ENCODE data around the gene HSPBAP1. TPM values are rescaled to one million over a fixed set of nuclear protein-coding genes. Genes with fewer than 3 reads are reported as not detected.

The HSPBAP1 gene
- total RNA-seq, 1 donor from 2014 or later = 9.9 TPM

GRCh38 chr3:122786066-122786465 is 7.6 kb downstream of the HSPBAP1 start:
- no peak for DNase-seq (ENCODE audit: extremely low spot score, unreplicated experiment)
- no peaks in the 10 kb centered on the region for H3K27me3 Mint-ChIP-seq (ENCODE audit: unreplicated experiment)
- no peaks in the 10 kb centered on the region for H3K9me3 Mint-ChIP-seq (ENCODE audit: unreplicated experiment)
- TF ChIP-seq CTCF (IDR thresholded peaks at IDR 0.05) = no peak
- H3K4me3 Mint-ChIP-seq (ENCODE audit: unreplicated experiment) = no peak overlapping the region
- peaks cover 3% of the 10 kb centered on the region for H3K36me3 Mint-ChIP-seq (ENCODE audit: unreplicated experiment)
- H3K27ac Mint-ChIP-seq (ENCODE audit: unreplicated experiment) = no peak overlapping the region
- H3K4me1 Mint-ChIP-seq (ENCODE audit: unreplicated experiment) = peaks cover 3% of the 10 kb centered on the region

- Mint-ChIP-seq H3K4me1 (ENCODE audit: unreplicated experiment) (peaks cover 3% of the 10 kb centered on the region), H3K27ac (ENCODE audit: unreplicated experiment) (no peak overlapping the region), H3K9me3 (ENCODE audit: unreplicated experiment) (no peaks in the 10 kb centered on the region), H3K4me3 (ENCODE audit: unreplicated experiment) (no peak overlapping the region), H3K27me3 (ENCODE audit: unreplicated experiment) (no peaks in the 10 kb centered on the region), H3K36me3 (ENCODE audit: unreplicated experiment) (peaks cover 3% of the 10 kb centered on the region)
- no peak for TF ChIP-seq CTCF (IDR thresholded peaks at IDR 0.05)
- no peak for DNase-seq (ENCODE audit: extremely low spot score, unreplicated experiment)
Observed at GRCh38 chr3:122785231-122785630, 8.4 kb downstream of the HSPBAP1 start.

- TF ChIP-seq CTCF (IDR thresholded peaks at IDR 0.05) = no peak
- H3K36me3 Mint-ChIP-seq (ENCODE audit: unreplicated experiment) = peaks cover 3% of the 10 kb centered on the region
- H3K4me3 Mint-ChIP-seq (ENCODE audit: unreplicated experiment) = no peak overlapping the region
- H3K27ac Mint-ChIP-seq (ENCODE audit: unreplicated experiment) = no peak overlapping the region
- H3K4me1 Mint-ChIP-seq (ENCODE audit: unreplicated experiment) = peaks cover 3% of the 10 kb centered on the region
- H3K27me3 Mint-ChIP-seq (ENCODE audit: unreplicated experiment) = no peaks in the 10 kb centered on the region
- H3K9me3 Mint-ChIP-seq (ENCODE audit: unreplicated experiment) = no peaks in the 10 kb centered on the region
- DNase-seq (ENCODE audit: extremely low spot score, unreplicated experiment) = no peak
Observed at GRCh38 chr3:122784436-122784835, 9.2 kb downstream of the HSPBAP1 start.

- Mint-ChIP-seq H3K27ac (ENCODE audit: unreplicated experiment) (no peak overlapping the region), H3K4me1 (ENCODE audit: unreplicated experiment) (peaks cover 3% of the 10 kb centered on the region), H3K36me3 (ENCODE audit: unreplicated experiment) (peaks cover 3% of the 10 kb centered on the region)
Observed at GRCh38 chr3:122782804-122783203, 10.8 kb downstream of the HSPBAP1 start.

GRCh38 chr3:122777563-122777962 is 16.1 kb downstream of the HSPBAP1 start:
- no peak for DNase-seq (ENCODE audit: extremely low spot score, unreplicated experiment)
- H3K27ac Mint-ChIP-seq (ENCODE audit: unreplicated experiment) = no peak overlapping the region
- TF ChIP-seq CTCF (IDR thresholded peaks at IDR 0.05) = no peak

More at GRCh38 chr3:122782804-122783203, 10.8 kb downstream of the HSPBAP1 start:
- Mint-ChIP-seq H3K9me3 (ENCODE audit: unreplicated experiment) (no peaks in the 10 kb centered on the region), H3K4me3 (ENCODE audit: unreplicated experiment) (no peak overlapping the region), H3K27me3 (ENCODE audit: unreplicated experiment) (no peaks in the 10 kb centered on the region)
- no peak for TF ChIP-seq CTCF (IDR thresholded peaks at IDR 0.05)
- no peak for DNase-seq (ENCODE audit: extremely low spot score, unreplicated experiment)

More at GRCh38 chr3:122777563-122777962, 16.1 kb downstream of the HSPBAP1 start:
- no peaks in the 10 kb centered on the region for H3K27me3 Mint-ChIP-seq (ENCODE audit: unreplicated experiment)
- H3K36me3 Mint-ChIP-seq (ENCODE audit: unreplicated experiment) = peaks cover 7% of the 10 kb centered on the region
- H3K9me3 Mint-ChIP-seq (ENCODE audit: unreplicated experiment) = no peaks in the 10 kb centered on the region
- no peak overlapping the region for H3K4me3 Mint-ChIP-seq (ENCODE audit: unreplicated experiment)
- no peaks in the 10 kb centered on the region for H3K4me1 Mint-ChIP-seq (ENCODE audit: unreplicated experiment)

All from osteocyte (in vitro differentiated cells).